A673 (cell line): Measurements from ENCODE around the gene NME3.

ENCODE experiments used
- CTCF ChIP-seq: fragments of 300-800, 200-600 bp; sonication (generic); conservative IDR thresholded peaks from 2 replicates; pipeline ENCODE4 v1.5.1; 2017; ENCODE audit warnings: low read depth, mild to moderate bottlenecking, antibody characterized with exemption, low read length, moderate library complexity, mixed read lengths
- EZH2 ChIP-seq: fragments of 200-600 bp; sonication (generic); IDR thresholded peaks from 2 replicates; pipeline ENCODE4 v1.6.1; 2017; ENCODE audit warnings: borderline replicate concordance, low read depth, mild to moderate bottlenecking, mixed read lengths, antibody characterized with exemption, low read length; ENCODE audit not compliant: poor library complexity, severe bottlenecking

GRCh38 chr16:1731603-1732002 lies 39.7 kb downstream of the NME3 start:
- no peak for TF ChIP-seq CTCF
- TF ChIP-seq EZH2, result no peak
